ENCODE results near the gene C7orf33. TPM values are rescaled to one million over a fixed set of nuclear protein-coding genes. Genes with fewer than 3 reads are reported as not detected.

Gene C7orf33
- total and polyA plus RNA-seq, 4 donors = not detected

DNA sequence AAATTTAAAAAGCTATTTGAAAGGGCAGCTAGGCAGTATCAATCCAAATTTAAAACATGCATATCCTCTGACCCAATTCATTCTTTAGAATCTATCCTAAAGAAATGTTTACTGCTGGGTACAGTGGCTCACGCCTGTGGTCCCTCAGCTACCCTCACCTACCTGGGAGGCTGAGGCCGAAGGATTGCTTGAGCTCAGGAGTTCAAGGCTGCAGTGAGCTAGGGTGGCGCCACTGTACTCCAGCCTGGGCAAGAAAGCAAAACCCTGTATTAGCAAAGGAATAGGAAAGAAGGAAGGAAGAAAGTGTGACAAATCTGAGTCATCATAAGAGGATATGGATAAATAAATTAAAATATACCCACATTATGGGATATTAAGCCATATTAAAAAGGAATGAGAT, 36.3 kb downstream of the C7orf33 start:
- 90% methylated on average over 3 of the region's 3 CpGs for WGBS
- DNase-seq (ENCODE audit: low spot score) = no peak
- Histone ChIP-seq H3K27me3 (ENCODE audit: control insufficient read depth in 4 of 4, insufficient read depth in 4 of 4, low read length in 3 of 4) (no peaks in the 10 kb centered on the region), H3K36me3 (ENCODE audit: control insufficient read depth in 4 of 4, insufficient read depth in 3 of 4, low read depth in 1 of 4, low read length in 3 of 4) (no peaks in the 10 kb centered on the region), H3K9ac (ENCODE audit: low read depth in 1 of 2, low read length in 2 of 2) (no peak overlapping the region), H3K4me1 (ENCODE audit: control insufficient read depth in 4 of 4, insufficient read depth in 4 of 4, low read length in 3 of 4) (peaks cover 0 to 15% (median 6%) of the 10 kb centered on the region in 4 donors), H3K27ac (ENCODE audit: low read depth in 1 of 2, low read length in 2 of 2) (no peak overlapping the region), H3K9me3 (ENCODE audit: control insufficient read depth in 4 of 4, low read length in 3 of 4) (no peaks in the 10 kb centered on the region), H3K4me3 (ENCODE audit: low read depth in 1 of 3, low read length in 3 of 3) (no peak overlapping the region)
- no peak for TF ChIP-seq RXRA (IDR thresholded peaks at IDR 0.05)
- TF ChIP-seq, protein P1, sequence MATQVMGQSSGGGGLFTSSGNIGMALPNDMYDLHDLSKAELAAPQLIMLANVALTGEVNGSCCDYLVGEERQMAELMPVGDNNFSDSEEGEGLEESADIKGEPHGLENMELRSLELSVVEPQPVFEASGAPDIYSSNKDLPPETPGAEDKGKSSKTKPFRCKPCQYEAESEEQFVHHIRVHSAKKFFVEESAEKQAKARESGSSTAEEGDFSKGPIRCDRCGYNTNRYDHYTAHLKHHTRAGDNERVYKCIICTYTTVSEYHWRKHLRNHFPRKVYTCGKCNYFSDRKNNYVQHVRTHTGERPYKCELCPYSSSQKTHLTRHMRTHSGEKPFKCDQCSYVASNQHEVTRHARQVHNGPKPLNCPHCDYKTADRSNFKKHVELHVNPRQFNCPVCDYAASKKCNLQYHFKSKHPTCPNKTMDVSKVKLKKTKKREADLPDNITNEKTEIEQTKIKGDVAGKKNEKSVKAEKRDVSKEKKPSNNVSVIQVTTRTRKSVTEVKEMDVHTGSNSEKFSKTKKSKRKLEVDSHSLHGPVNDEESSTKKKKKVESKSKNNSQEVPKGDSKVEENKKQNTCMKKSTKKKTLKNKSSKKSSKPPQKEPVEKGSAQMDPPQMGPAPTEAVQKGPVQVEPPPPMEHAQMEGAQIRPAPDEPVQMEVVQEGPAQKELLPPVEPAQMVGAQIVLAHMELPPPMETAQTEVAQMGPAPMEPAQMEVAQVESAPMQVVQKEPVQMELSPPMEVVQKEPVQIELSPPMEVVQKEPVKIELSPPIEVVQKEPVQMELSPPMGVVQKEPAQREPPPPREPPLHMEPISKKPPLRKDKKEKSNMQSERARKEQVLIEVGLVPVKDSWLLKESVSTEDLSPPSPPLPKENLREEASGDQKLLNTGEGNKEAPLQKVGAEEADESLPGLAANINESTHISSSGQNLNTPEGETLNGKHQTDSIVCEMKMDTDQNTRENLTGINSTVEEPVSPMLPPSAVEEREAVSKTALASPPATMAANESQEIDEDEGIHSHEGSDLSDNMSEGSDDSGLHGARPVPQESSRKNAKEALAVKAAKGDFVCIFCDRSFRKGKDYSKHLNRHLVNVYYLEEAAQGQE (IDR thresholded peaks at IDR 0.05) = no peak
- TF ChIP-seq, protein P2, sequence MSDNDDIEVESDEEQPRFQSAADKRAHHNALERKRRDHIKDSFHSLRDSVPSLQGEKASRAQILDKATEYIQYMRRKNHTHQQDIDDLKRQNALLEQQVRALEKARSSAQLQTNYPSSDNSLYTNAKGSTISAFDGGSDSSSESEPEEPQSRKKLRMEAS (IDR thresholded peaks at IDR 0.05) = no peak
- TF ChIP-seq JUND (IDR thresholded peaks at IDR 0.05) = no peak
- TF ChIP-seq FOXA2 (IDR thresholded peaks at IDR 0.05) = no peak
- TF ChIP-seq, protein P3, sequence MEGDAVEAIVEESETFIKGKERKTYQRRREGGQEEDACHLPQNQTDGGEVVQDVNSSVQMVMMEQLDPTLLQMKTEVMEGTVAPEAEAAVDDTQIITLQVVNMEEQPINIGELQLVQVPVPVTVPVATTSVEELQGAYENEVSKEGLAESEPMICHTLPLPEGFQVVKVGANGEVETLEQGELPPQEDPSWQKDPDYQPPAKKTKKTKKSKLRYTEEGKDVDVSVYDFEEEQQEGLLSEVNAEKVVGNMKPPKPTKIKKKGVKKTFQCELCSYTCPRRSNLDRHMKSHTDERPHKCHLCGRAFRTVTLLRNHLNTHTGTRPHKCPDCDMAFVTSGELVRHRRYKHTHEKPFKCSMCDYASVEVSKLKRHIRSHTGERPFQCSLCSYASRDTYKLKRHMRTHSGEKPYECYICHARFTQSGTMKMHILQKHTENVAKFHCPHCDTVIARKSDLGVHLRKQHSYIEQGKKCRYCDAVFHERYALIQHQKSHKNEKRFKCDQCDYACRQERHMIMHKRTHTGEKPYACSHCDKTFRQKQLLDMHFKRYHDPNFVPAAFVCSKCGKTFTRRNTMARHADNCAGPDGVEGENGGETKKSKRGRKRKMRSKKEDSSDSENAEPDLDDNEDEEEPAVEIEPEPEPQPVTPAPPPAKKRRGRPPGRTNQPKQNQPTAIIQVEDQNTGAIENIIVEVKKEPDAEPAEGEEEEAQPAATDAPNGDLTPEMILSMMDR (IDR thresholded peaks at IDR 0.05; ENCODE audit: low read depth, low read length, missing input control) = no peak

DNA sequence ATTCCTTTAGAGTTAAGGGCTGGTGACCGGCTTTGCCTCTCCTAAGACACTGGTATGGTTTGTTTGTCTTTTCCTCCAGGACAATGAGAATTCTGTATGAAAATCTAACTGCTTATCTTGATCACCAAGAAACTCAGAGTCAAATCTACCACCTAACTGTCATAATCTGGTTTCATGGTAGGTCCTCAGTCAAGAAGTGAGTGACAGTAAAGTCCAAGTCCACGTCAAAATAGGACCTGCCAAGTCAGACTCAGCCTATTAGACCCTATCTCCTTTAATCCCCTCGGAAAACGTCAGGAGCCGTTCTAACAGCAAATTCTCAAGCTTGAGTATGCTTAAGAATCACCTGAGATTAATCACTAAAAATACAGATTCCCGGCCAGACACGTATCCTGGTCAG, 37.4 kb downstream of the C7orf33 start:
- H3K4me1 ChIP-seq (ENCODE audit: control insufficient read depth in 4 of 4, insufficient read depth in 4 of 4, low read length in 3 of 4) = peaks cover 0 to 9% (median 4%) of the 10 kb centered on the region in 4 donors
- TF ChIP-seq TAF1 (conservative IDR thresholded peaks at IDR 0.05) (no peak), HNF4A (conservative IDR thresholded peaks at IDR 0.05) (no peak), HNF4G (IDR thresholded peaks at IDR 0.05) (no peak), GABPA (IDR thresholded peaks at IDR 0.05 in 1 of 2, conservative IDR thresholded peaks at IDR 0.05 in 1 of 2) (no peak), FOXA1 (IDR thresholded peaks at IDR 0.05) (no peak), EGR1 (IDR thresholded peaks at IDR 0.05; ENCODE audit: low read depth in 2 of 2) (no peak), NR2F2 (IDR thresholded peaks at IDR 0.05) (no peak), FOXA2 (IDR thresholded peaks at IDR 0.05) (no peak), RAD21 (IDR thresholded peaks at IDR 0.05) (no peak), SP1 (IDR thresholded peaks at IDR 0.05) (no peak), JUND (IDR thresholded peaks at IDR 0.05) (no peak), RXRA (IDR thresholded peaks at IDR 0.05) (no peak), YY1 (IDR thresholded peaks at IDR 0.05) (no peak)
- TF ChIP-seq, protein P1 (IDR thresholded peaks at IDR 0.05) = no peak
- TF ChIP-seq, protein P2 (IDR thresholded peaks at IDR 0.05) = no peak
- TF ChIP-seq, protein P4, sequence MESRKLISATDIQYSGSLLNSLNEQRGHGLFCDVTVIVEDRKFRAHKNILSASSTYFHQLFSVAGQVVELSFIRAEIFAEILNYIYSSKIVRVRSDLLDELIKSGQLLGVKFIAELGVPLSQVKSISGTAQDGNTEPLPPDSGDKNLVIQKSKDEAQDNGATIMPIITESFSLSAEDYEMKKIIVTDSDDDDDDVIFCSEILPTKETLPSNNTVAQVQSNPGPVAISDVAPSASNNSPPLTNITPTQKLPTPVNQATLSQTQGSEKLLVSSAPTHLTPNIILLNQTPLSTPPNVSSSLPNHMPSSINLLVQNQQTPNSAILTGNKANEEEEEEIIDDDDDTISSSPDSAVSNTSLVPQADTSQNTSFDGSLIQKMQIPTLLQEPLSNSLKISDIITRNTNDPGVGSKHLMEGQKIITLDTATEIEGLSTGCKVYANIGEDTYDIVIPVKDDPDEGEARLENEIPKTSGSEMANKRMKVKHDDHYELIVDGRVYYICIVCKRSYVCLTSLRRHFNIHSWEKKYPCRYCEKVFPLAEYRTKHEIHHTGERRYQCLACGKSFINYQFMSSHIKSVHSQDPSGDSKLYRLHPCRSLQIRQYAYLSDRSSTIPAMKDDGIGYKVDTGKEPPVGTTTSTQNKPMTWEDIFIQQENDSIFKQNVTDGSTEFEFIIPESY (IDR thresholded peaks at IDR 0.05) = no peak
- TF ChIP-seq, protein P3 (IDR thresholded peaks at IDR 0.05; ENCODE audit: low read depth, low read length, missing input control) = no peak
- TF ChIP-seq, protein P5, sequence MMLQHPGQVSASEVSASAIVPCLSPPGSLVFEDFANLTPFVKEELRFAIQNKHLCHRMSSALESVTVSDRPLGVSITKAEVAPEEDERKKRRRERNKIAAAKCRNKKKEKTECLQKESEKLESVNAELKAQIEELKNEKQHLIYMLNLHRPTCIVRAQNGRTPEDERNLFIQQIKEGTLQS (IDR thresholded peaks at IDR 0.05) = no peak
- no peak for DNase-seq (ENCODE audit: low spot score)
- H3K27ac ChIP-seq (ENCODE audit: low read depth in 1 of 2, low read length in 2 of 2) = no peak overlapping the region
- H3K36me3 ChIP-seq (ENCODE audit: control insufficient read depth in 4 of 4, insufficient read depth in 3 of 4, low read depth in 1 of 4, low read length in 3 of 4) = no peaks in the 10 kb centered on the region
- H3K4me3 ChIP-seq (ENCODE audit: low read depth in 1 of 3, low read length in 3 of 3) = no peak overlapping the region
- H3K9ac ChIP-seq (ENCODE audit: low read depth in 1 of 2, low read length in 2 of 2) = no peak overlapping the region
- 77% methylated on average over 7 of the region's 7 CpGs for WGBS
- H3K27me3 ChIP-seq (ENCODE audit: control insufficient read depth in 4 of 4, insufficient read depth in 4 of 4, low read length in 3 of 4) = no peaks in the 10 kb centered on the region
- no peaks in the 10 kb centered on the region for H3K9me3 ChIP-seq (ENCODE audit: control insufficient read depth in 4 of 4, low read length in 3 of 4)

Measured in liver (tissue), 9 donors.